HG03457 (cell line): ENCODE results near the gene COMMD2.

Experiments used
- ATAC-seq: cut with Tn5 transposase; IDR thresholded peaks from one replicate; pipeline ENCODE4 v1.9.1; 2021; ENCODE audit warnings: moderate number of reproducible peaks; ENCODE audit not compliant: unreplicated experiment

Gene COMMD2

GRCh38 chr3:149705416-149705815, 46.9 kb downstream of the COMMD2 start:
- ATAC-seq, result no peak

- no peak for ATAC-seq
Measured at GRCh38 chr3:149703466-149703865, 48.8 kb downstream of the COMMD2 start.

- ATAC-seq, result no peak
Measured at GRCh38 chr3:149702691-149703441, 49.4 kb downstream of the COMMD2 start.

- no peak for ATAC-seq
Measured at GRCh38 chr3:149701977-149702350, 50.3 kb downstream of the COMMD2 start.

DNA sequence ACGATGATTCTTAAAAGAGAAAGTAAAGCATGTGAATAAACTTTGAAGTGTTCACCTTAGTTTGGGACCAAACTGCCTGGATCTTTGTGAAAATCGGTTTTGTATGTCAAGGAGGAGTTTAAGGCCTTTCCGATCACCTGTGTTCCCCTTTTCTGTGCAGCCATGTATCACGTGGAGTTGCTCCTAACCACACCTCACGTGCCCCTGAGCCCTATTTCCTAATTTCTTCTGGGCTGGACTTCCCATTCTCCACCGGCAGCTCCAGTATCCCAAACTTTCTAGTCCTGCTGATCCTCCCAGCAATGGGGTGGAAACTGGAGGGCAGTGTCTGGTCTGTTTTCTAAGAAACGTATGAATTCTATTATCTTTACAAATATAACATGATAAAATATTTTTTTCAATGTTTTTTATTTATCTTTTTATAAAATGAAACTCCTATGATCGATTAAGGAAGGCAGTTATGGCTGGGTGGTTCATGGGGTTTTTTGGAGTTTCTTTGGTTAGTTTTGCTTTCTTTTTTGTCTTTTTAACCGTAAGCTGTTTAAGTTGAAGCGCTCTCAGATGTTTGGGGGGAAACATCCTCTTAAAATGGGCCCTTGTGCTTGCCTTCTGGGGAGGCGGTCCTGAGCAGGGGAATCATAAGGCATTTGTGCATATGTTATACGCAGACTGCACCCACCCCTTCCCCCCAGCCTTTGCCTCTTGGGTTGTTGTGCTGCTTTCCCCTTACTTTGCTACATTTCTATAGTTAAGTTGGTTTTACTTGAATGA, 50.9 kb downstream of the COMMD2 start:
- ATAC-seq, result no peak
